GM12892 (cell line): ENCODE results near the gene PRF1.

ENCODE experiments used
- POLR2A ChIP-seq: IDR thresholded peaks from 2 replicates; pipeline ENCODE4 v1.6.1; 2011; ENCODE audit warnings: low read depth, low read length, control low read depth
- POLR2AphosphoS5 ChIP-seq: IDR thresholded peaks from 2 replicates; pipeline ENCODE4 v1.6.1; 2011; ENCODE audit warnings: low read depth, low read length, control low read depth

DNA sequence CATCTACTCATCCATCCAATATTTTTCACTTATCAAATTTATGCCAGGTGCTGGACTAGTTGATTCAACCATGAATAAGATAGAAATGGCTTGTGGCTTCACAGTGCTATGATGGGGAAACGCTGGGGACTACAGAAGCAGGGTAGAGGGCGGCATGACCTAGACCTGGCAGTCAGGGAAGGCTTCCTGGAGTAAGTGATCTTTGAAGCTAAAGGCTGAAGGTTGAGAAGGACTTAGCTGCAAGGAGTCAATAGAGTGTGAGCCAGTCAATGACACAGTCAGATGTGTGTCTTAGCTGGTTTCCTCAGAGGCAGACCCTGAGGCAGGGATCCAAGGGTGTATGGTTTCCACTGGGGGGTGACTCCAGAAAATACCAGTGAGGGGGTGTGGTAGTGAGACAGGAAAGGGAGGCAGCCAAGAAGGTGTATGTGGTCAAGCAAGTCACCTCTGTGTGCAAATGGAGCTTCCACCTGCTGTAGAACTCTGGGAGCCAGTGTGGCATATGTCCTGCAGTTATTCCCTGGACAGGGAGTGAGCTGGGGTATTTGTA is 10.3 kb downstream of the PRF1 start:
- TF ChIP-seq POLR2A (no peak), POLR2AphosphoS5 (no peak)
